ENCODE data around the gene OTUB1. TPM values are rescaled to one million over a fixed set of nuclear protein-coding genes. Genes with fewer than 3 reads are reported as not detected.

Gene OTUB1
- total RNA-seq, 2 donors from 2014 or later: 59.4 to 84.2 TPM

Other genes starting within 250 kb of the OTUB1 start
- gene ZFTA, start 217.7 kb upstream of the OTUB1 start, total RNA-seq: 1 to 10 TPM in 1 of 2 donors, under 1 TPM in 1; 0.45 to 1.3 TPM
- 10 to 100 TPM; 26.0 to 51.8 TPM for gene SPINDOC, start 173.0 kb upstream of the OTUB1 start, total RNA-seq
- 10 to 100 TPM; 24.1 to 35.8 TPM for gene MARK2, start 147.3 kb upstream of the OTUB1 start, total RNA-seq
- gene RCOR2, start 69.3 kb upstream of the OTUB1 start, total RNA-seq: under 1 TPM in 1 of 2 donors, not detected in 1; 0.32 TPM
- 10 to 100 TPM; 20.2 to 30.9 TPM for gene NAA40, start 47.4 kb upstream of the OTUB1 start, total RNA-seq
- 100 to 1,000 TPM; 329 to 461 TPM for gene COX8A, start 11.8 kb upstream of the OTUB1 start, total RNA-seq
- gene FLRT1, start 49.5 kb downstream of the OTUB1 start, total RNA-seq: not detected
- 1 to 10 TPM; 5.4 to 9.6 TPM for gene MACROD1, start 179.7 kb downstream of the OTUB1 start, total RNA-seq
- 100 to 1,000 TPM; 259 to 462 TPM for gene STIP1, start 199.7 kb downstream of the OTUB1 start, total RNA-seq
- gene FERMT3, start 220.3 kb downstream of the OTUB1 start, total RNA-seq: 100 to 1,000 TPM; 172 to 191 TPM
- 10 to 100 TPM; 20.3 to 48.4 TPM for gene TRPT1, start 239.7 kb downstream of the OTUB1 start, total RNA-seq
- 10 to 100 TPM; 77.4 to 98.4 TPM for gene NUDT22, start 239.8 kb downstream of the OTUB1 start, total RNA-seq
- gene DNAJC4, start 244.1 kb downstream of the OTUB1 start, total RNA-seq: 10 to 100 TPM; 19.9 to 39.7 TPM
- 10 to 100 TPM; 74.1 to 83.5 TPM for gene VEGFB, start 248.1 kb downstream of the OTUB1 start, total RNA-seq